GM19438 (cell line): Measurements from ENCODE around the gene POP4.

ENCODE experiments used
- ATAC-seq: cut with Tn5 transposase; IDR thresholded peaks from one replicate; pipeline ENCODE4 v1.9.1; 2021; ENCODE audit warnings: low read depth; ENCODE audit not compliant: unreplicated experiment

Gene POP4

DNA sequence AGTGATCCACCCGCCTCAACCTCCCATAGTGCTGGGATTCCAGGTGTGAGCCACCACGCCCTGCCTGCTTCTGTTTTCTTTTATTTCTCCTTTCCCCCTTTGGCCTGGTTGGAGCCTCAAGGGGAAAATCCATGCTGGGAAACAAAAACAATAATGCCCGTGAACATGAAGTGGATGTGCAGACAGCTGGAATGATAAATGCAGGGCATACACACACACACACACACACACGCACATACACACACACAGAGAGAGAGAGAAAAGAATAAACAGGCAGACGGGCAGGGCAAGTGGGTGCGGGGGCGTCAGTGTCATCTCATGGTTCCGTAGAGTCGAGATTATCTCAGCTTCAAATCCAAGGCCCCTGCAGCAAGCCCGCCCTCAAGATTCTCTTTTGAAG is 54.8 kb downstream of the POP4 start:
- ATAC-seq, result no peak

DNA sequence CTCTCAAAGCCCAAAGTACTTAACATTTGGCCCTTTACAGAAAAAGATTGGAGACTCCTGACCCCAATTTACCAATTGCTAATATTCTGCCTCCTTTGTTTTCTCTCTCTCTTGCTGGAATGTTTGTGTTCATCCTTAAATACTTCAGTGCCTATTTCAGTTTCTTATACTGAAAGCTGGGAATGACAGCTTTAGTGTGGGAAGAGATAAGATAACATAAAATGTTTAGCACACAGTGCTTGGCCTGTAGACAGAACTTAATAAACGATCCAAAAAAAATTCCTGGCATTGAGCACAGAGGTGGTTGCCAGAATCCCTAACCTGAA is 56.2 kb downstream of the POP4 start:
- no peak for ATAC-seq

DNA sequence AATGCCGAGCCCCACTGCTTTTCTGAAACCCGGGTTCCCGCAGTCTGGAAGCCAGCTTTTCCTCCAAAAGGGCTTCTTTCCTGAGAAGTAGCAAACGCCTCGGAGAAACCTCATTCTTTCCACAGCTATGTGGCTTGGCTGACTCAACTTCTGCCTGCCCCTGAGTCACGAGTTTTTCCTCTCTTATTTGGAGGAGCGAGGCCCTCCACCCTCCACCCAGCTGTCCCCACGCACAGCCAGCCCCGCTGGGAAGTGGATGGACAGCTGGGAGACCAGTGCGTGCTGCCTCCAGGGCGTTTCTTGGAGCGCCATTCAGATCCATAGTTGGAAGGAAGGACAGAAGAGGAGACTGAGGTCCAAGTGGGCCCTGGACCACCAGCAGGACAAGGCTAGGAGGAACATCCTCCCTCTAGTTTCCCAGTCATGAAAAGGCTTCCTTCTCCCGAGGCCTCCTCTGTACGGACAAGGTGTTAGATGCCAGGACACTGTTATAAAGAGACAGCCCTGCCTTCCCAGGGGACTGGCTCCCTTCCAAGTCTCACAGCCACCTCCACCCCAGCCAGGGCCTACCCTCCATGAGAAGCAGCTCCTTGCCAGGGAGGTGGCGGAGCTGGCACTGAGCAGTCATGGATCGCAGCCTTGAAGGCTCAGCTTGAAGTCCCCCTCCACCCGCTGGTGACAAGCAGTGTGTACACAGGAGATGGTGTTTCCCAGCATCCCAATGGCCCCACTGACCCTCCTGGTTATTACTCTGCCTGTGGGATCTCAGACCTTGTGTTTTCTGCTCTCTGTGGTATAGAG is 56.7 kb downstream of the POP4 start:
- no peak for ATAC-seq

DNA sequence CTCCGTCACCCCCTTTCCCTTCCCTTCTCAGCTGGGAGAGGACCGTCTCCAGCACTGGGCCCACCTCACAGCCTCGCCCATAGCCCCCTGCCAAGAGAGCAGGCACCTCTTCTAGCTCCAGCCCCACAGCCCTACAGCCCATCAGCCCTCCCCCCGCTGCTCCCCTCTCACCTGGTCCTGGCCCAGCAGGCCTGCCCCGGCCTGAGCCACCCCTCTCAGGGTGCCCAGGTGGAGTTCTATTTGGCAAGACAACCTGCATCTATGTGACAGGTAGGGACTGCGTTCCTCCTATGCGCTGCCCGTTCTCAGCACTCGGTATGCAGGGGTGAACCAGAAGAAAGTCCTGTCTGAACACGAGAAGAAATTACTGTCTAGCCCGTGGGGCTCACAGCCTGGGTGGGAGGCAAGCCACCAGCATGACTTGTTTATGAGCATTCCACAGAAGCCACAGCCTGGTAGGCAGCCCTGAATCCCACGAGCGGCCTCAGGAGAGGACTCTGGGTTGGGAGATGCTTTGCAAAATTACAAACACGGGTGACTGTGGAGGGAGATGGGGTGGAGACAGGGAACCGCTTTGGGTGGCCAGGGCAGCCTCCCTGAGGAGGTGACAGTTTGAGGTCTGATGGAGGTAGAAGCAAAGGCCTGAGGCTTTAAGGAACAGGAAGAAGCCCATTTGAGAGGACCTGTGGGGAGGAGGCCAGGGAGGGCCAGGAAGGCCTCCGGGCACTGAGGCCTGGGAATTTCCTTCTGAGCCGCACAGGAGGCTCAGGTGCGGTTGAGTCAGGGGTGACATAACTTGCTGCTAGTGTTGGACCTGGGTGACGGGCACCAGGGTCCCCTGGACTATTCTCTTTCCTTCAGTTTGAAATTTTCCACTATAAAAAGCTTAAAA is 58.0 kb downstream of the POP4 start:
- no peak for ATAC-seq

DNA sequence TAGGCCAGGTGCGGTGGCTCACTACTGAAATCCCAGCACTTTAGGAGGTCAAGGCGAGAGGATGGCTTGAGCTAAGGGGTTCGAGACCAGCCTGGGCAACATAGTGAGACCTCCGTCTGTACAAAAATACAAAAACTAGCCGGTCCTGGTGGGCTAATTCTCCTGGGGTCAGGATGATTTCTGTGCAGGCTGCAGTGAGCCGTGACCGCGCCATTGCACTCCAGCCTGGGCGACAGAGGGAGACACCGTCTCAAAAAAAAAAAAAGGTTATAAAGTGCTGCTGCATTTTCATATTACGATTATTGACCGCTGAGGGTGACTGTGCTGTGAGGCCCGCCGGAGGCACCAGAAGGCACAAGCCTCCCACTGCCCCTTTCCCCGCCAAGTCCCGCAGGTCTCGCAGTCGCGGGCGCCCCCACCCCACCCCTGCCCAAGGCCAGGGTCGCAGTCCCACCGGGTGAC is 58.7 kb downstream of the POP4 start:
- ATAC-seq, result no peak

DNA sequence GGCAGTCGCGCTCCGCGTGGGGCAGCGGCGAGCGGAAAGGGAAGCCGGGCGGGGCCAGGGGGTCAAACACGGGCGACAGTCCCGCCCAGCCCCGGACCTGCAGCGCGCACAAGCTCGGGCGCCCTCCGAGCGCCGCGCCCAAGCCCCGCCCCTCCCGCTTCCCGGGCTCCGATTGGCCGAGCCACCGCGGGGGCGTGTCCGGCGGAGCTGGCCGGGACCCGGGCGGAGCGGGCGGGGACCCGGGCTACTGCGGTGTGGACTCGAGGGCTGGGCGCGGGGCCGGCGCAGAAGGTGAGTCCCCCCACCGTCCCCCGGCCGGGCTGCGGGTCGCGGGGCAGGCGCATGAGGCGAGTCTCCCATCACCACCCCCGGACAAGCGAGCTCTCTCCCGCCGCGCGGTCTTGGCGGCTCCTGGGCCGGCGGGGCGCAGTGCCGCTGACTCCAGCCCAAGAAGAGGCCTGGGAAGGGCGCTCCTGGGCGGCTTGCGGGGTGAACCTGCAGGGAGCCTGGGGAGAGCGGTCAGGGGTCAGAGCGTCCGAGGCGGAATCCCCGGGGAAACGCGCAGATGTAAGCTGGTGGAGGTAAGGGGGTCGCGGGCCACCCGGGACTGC is 59.2 kb downstream of the POP4 start, which contains the start of gene PLEKHF1:
Gene PLEKHF1 (plus strand): TSS at position 247 of the 611 bp plus-strand sequence. CDS start 8,379 bp downstream, outside the sequence.
- ATAC-seq, result peak; percentile 71

DNA sequence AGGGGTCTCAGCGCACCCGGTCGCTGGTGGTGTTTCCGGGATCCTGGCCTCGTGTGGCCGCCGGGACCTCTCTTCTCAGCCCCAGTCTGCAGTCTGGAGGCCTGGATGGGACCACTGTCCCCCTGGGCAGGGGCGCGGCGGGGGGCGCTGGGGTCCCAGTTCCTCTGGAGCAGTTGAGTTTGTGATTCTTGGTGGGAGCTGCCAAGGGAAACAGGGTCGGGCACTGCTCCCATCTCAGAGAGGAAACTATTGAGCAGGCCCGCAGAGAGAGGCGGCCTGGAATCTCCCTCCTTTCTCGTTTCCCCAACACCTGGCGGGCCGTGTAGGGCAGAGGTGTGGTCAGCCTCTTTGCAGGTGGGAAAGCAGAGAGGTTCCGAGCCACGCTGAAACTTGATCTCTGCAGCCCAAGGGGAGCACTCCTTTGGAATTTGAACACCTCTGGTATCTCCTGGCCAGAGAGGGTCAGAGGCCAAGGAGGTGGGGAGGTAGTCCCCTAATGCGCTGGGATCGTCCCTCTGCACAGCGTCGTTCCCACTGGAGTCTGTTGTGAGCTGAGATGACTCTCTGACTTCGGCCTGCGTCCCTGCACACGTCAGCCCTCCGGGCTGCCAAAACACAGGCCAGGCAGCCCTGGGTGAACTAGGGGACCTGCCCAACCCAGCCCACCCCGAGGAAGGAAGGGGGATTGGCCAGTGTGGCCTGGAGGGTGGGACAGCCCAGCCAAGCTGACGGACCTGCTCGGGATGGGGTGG is 59.9 kb downstream of the POP4 start:
- ATAC-seq, result peak; percentile 20
